Stimulated activated CD4-positive, alpha-beta T cell treated with anti-CD3 and anti-CD28 coated beads, Interleukin-4, amount 100 ng/mL, for 4 hours (primary cell): ENCODE data around the gene LTB4R.

Source experiments
- DNase-seq, 2 experiments: peaks; one replicate each; pipeline ENCODE4 v3.0.0-alpha.2; 2020

The LTB4R gene

DNA sequence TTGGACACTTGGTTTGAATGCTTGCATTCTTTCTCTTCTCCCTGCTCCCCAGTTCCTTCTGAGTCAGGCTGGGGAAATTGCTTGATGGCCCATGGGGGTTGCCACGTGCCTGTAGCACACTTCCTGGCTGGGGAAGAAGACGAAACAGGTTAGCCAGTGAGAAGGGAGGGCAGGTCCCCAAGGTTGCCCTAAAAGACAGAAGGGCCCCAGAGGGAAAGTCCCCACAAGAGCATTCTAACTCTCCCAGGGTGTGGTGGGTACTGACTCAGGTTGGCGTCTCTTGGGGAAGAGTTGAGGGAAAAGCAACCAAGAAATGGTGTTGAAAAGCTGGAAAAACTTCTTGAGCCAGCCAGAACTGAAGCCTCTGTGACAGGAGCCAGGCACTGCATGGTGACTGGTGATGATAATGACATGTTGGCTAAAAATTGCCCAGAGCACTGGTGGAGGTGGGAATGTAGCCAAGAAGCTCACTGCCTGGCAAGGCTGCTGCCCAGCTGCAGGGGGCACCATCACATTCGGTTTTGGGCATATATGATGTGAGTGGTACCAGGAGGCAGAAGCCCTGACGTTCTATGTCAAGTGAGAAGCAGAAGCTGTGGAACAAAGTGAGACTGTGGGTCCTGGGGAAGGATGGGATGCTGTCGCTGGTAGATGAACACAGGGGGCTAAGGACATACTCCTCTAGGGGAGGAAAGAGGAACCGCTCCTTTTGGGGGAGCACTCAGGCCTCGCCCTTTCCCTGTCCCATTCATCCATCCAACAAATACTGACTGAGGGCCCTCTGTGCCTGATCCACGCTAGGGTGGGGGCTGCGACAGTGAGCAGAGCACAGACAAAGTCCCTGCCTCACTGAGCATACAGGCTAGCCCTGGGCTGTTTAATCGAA is 31.8 kb upstream of the LTB4R start:
- peak; percentile 41 to 66 for DNase-seq

DNA sequence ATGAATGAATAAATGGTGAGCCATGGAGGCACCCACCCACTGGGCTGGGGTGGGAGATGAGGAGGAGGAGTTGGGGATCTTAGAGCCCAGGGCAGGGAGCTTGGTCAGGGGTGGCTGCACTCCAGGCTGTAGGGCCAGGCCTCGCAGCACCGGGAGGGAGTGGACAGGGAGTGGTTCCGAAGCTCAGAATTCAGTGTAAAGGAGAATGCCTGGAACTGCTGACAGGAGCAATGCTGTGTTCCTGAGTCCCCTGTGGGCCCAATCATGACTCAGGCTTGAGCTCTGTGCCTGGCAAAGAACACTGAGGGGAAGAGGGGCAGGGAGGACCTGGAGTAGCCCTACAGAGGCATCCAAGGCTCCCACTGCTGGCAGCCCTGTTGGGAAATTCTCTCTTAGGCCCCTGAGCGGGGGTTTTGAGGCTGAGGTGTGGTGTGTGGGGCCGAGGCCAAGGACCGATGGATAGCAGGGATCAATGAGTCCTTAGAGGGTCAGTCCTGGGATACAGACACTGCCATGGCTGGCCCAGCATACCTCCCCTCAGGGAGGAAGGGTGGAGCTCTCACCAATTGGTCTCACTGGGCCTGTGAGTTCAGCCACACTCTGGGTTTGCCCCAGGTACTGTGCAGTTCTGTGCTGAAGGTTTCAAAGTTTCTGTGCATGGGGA is 30.4 kb upstream of the LTB4R start:
- DNase-seq: no peak

DNA sequence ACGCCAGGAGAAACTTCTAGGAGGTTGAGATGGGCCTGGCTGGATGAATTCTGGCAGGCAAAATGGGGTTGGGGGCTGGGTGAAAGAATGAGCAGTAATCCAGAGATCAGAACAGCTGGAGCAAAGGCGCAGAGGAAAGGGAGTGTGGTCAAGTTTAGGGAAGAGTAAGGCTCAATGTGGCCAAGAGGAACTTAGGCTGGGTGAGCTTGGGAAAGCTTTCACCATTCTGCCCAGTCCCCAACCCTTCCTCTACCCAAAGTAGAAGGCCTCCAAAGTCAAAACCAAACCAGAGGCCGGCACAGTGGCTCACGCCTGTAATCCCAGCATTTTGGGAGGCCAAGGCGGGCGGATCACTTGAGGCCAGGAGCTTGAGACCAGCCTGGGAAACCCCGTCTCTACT is 29.7 kb upstream of the LTB4R start:
- DNase-seq: no peak

DNA sequence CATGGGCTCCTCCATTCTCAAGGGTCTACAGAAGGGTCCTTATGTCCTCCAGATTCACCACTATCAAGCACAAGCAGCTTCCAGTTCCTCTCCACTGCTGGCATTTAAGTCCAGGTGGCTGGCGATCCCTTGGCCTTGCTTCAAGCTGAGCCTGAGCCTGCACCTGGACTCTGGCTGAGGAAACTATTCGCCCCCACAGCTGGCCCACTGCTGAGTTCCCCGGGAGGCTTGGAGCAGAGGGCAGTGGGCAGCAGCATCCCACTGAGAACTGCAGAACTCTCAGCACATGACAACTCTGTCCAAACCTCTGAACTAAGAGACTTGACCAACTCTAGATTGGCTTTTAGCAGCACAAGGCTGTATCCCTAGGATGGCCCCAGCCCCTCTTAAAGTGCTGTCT is 28.6 kb upstream of the LTB4R start:
- DNase-seq: no peak

DNA sequence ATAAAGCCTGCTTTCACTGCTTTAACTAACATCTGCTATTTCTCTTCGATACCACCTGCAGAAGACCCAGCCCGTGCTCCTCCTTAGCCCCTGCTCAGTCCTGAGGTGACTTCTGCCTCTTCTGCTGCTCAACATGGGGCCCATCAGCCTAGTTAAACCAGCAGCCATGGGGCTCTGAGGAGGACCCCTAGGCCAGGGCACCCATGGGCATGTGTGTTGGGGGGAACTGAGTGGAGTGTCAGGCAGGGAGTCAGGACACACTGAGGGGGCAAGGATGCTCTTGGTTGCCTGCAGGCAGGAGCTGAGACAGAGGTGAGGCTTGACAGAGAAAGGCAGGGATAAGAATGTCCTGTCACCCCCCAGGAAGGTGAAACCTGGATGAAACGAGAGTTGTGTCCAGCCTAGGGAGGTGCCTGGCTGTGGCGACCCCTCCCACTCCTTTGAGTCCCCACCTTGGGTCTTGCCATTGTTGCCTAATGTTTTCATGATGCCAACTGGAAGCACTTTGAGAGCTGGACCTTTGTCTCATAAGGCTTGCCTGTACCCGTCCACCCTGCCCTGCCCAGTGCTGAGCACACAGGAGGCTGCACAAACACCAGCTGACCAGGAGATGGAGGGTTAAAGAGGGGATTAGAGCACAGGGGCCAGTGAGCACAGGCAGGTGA is 27.4 kb upstream of the LTB4R start:
- DNase-seq: no peak

DNA sequence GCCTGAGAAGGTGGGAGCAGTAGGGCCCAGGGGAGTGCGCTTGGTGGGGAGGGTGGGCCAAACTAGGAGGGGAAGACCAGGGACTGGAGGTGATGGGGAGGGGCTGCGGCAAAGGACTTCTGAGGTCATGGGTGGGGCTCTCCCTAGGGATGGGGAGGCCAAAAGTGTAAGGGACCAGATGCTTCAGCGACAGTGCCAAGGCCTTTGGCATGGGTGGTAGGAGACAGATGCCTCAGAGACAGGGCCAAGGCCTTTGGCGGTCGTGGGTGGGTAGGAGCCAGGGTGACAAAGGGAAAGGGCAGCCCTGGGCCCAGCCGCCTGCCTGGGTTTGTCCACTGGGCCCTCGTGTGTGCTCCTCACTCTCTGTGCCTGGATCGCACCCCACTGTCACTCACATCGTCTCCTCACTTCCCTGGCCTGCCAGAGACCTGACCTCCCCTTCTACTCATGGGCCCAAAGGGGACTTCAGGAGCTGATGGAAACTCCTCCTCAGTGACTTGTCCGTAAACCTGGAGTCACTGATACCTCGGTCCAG is 26.7 kb upstream of the LTB4R start:
- no peak for DNase-seq

DNA sequence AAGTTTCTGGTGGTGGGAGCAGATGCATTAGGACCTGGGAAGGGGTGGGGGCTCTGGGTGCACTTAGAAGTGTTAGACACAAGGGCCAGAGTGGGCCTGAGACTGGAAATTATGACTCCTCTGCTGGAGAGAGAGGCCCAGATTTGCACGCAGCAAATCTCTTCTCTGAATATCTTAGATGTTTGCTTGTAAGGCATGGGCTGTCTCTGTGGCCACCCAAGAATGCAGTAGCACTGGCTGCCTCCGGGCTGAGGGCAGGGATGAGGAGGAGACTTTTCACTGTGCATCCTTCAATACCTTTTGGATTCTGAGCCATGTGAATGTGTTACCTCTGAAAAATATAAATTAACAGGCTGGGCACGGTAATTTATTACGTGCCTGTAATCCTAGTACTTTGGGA is 26.0 kb upstream of the LTB4R start:
- DNase-seq: no peak

DNA sequence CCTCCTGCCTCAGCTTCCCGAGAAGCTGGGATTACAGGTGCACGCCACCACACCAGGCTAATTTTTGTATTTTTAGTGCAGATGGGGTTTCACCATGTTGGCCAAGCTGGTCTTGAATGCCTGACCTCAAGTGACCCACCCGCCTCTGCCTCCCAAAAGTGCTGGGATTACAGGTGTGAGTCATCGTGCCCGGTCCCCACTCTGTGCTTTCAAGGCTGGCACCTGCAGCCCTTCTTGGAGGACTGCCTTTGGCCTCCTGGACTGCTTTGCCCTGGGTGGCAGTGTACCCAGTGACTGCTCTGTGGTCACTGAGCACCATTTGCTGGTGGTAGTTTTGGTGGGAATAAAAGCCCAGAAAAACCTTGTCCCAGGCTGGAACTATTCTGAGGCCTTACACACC is 24.3 kb upstream of the LTB4R start:
- no peak for DNase-seq

DNA sequence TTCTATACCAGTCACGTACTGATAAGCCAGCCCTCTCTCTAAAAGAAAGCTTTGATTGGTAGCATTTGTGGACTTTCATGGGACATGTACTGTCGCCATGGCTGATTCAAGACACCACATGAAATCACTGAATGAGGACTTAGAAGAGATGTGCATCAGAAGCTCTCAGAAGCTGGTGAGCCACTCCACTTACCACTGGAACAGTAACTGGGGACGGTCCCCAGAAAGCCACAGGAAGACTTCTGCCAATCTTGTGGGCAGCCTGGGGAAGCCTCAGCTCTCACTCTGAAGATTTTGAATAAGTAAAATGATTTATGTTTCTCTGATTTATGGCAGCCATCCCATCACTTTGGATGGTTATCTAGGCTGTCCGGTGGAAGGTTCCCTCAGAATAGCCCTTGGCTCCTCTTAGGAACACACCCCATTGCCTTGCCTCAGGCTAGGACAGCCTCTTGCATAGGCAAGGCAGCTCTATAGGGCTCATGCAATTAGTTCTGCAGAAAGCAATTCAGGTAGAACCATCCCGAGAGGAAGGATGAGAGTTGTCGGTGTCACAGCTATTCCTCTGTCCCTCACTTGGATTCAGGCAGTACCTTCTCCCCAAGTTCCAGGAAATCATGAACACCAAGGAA is 21.5 kb upstream of the LTB4R start:
- DNase-seq: peak; percentile 28 to 30

DNA sequence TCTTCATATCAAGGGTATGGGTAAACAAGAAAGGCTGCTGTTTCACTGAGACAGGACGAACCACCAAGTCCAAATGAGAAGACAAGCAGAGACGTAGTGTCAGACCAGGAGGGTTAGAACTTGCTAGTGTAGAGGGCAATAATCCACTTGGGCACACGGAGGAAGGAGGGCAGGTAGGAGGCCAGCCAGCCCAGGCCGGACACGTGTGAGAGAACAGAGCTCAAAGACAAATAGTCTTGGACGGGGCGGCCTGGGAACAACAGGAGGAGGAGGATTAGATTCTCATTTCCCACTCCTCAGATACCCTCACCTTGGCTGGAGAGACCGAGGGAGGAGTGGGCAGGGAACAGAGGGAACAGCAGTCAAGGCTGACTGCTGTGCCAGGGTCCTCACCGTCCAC is 20.6 kb upstream of the LTB4R start:
- DNase-seq: no peak

DNA sequence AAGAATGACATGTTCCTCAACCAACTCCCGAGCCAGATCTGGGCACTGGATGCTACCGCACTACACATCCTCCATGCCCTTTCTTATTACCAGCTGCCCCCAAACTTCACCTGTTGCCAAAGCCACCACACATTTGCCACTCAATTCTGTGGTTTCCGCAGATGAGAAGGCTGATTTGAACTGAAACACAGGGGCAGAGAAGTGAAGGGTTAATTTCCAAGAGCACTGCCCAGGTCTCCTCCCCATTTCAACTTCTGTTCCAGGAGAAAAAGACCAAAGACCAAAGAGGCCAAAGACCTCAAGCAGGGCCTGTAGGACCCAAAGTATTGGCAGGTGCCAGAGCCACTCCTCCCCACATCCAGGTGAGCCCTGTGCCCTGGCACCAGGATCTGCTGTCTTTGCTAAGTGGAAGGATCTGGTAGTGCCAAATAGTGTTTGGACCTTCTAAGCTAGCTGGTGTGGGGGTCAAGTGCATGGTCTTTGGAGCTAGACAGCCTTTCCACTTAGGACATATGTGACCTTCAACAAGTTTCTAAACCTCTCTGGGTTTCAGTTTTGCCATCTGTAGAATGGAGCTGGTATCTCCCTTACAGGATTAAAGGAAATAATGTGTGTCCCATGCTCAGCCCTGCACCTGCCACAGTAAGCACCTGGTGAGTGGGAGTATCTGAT is 19.7 kb upstream of the LTB4R start:
- no peak for DNase-seq

DNA sequence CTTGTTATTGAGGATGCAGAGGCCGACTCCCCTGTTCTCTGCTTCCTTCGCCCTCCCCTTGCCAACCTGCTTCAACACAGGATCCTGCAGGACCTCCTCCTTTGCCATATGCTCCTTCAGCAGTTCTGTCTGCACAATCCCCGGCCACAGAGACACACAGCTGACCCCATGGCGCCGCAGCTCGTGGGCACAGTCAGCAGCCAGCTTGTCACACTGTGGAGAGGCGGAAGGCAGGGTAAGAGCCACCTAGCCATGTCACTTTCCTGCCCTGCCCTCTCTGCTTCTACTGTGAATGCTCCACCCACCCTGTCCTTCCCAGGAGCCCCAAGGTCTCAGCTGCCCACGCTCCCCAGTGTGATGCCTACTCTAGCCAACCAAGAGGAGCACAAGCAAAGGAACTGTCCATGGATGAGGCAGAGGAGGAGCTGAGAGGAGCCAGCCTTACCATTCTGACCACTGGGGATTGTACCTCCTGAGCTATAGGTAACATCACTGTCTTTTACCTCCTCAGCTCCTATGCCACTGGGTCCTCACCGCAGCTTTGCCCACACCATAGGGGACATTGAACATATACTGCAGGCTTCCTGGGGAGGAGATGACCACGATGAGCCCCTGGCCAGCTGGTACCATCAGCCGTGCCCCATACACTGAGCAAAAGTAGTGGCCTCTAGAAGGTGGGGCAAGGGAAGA is 19.0 kb upstream of the LTB4R start:
- no peak for DNase-seq

DNA sequence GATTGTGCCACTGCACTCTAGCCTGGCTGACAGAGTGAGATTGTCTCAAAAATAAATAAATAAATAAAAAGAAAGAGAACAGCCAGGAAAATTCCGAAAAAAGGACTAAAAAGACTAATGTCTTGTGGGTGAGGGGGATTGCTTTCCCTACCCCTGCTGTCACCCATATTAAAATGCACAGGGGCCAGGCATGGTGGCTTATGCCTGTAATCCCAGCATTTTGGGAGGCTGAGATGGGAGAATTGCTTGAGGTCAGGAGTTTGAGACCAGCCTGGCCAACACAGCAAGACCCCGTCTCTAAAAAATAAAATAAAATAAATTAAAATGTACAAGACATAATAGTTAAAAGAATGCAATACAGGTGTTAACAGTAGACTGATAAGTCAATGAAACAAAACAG is 17.8 kb upstream of the LTB4R start:
- DNase-seq: no peak

DNA sequence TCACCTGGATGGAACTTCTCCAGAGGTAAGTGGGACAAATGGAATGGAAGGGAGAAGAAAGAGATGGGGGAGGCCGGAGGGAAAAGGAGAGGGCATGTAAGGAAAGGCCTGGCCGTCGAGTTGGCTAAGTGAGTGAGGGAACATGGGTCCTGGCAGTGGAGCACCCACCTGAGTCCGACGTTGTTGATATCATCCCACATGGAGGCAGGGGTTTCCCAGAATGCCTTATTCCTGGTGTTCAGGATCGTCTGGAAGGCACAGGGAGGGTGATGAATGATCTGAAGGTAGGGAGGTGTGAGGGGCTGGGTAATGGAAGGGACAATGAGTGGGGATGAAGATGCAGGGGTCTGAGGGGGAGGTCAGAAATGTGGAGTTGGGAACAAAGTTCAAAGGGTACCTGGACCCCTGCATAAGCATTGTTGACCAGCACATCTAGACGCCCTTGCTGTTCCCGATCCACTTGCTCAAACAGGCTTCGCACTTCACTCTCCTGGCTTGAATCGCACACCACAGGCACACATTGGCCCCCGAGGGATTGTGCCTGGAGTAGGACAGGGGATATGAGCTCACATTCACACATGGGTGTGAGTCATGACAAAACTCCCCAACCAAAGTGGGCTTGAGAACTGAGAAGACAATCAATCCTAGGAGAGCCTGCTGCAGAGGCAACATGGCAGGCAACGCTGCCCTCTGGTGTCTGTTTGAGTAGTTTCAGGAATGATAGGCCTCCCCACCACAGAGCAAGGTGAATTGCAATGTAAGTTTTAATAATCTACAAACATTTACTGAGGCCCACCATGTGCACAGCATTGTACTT is 14.8 kb upstream of the LTB4R start:
- peak; percentile 62 to 79 for DNase-seq

DNA sequence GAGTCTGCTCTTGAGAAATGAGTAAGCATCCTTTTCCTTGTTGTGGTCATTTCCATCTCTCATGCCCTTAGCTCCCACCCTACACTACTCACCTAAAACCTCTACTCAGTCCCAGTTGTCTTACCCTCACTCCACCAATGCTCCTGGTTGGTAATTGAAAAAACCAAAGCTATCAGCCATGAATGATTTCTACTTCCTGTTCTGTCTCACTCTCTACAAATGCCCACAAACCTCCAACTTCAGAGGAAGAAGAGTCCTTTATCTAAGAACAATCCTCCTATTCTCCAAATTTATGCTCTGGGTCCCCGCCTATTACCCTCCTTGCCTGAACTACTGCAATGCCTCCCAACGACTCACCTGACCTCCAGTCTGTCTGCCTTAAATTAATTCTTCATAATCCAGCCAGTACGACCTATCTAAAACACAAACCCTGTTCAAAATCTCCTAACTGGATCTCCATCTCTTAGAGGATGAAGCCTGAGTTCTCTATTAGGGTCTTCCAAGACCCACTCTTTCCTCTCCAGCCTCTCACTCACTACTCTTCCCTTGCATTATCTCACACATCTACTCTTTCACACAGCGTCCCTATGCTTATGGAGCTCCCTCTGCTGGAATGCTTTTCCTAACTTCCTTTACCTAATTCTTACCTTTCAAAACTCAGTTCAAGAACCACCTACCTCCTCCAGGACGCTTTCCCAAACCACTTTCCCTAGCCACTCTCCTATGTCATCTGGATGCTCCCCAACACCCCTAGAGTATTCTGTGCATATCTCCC is 13.9 kb upstream of the LTB4R start:
- no peak for DNase-seq

DNA sequence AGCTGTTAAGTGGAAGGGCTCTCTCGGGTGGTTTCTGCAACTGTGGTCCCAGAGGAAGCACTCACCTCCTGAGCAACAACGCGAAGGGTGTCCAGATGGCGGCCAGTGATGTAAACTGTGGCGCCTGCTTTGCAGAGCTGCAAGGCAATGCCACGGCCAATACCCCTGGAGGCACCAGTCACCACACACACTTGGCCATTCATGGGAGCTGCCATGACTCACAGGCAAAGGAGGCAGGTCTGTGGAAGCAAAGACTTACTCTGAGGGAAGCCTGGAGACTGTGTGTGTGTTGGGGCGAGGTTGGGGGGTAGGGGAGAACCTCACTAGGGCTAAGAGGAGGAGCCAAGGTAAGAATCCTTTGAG is 12.4 kb upstream of the LTB4R start:
- DNase-seq: no peak

DNA sequence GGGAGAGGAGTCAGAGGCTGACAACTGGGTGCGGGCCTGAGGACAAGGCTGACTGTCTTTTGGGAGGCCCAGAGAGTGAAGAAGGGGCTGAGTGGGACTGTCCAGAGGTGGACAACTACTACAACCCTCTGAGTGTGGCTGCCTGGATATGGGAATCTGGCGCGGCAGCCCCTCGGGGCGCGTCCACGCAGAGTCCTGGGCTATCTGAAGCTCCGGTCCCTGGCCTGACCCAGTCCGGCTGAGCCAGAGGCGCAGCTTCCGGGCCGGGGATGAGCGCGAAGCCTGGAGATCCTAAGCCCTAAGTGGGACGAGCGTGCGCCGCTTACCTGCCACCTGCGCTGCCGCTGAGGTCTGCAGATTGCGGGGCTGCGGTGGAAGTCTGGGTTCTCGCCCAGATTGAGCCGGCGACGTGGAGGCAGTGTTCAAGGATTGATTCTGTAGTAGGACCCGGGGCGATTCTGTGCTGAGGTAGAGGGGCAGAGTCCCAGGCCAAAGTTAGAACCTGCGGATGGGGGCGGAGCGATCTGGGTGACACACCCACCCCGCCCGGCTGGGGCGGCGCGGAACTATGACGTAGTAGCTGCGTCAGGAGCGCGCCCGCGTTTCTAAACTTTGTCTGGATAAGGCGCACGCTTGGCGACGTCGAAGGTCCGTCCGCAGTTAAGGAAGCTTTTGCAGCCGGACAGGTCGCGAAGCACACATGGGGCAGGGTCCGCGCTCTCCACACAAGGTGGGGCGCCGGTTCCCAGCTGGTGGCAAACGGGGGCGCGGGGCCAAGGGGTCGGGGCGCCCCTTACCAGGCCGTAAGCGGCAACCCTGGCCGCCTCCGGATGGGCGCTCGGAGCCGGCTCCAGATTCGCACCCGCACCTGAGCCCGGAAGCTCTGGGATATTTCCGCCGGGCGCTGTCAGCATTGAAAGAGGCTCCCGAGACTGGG is 11.8 kb upstream of the LTB4R start, which contains the start of the genes DHRS1 and NOP9:
TSS of gene DHRS1 (minus strand) at position 526 of the 937 bp plus-strand sequence. CDS start 674 bp downstream, outside the sequence.
TSS of gene NOP9 (plus strand) at position 596 of the 937 bp plus-strand sequence. CDS start at position 701, 105 bp downstream.
- peak; percentile 87 to 93 for DNase-seq

DNA sequence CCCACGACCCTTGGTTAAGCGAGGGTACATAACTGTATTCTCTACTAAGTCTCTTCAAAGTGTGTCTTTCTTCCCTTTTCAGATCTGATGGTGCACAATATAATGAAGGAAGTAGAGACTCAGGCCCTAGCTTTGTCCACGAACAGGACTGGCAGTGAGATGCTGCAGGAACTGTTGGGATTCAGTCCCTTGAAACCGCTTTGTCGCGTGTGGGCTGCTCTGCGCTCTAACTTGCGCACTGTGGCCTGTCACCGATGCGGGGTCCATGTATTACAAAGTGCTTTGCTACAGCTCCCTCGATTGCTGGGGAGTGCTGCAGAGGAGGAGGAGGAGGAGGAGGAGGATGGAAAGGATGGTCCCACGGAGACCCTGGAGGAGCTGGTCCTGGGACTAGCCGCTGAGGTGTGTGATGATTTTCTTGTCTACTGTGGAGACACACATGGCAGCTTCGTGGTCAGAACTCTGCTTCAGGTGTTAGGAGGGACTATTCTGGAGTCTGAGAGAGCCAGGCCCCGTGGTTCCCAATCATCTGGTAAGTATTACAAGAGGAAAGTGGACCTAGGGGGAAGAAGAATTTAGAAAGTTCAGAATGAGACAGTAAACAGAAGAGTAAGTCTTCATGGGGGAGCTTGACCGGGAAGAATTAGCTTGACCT is 10.8 kb upstream of the LTB4R start:
- DNase-seq: no peak
